Activated CD4-positive, alpha-beta T cell treated with anti-CD3 and anti-CD28 coated beads for 1 hour (primary cell): ENCODE results near the gene NMT1.

ENCODE experiments used
- DNase-seq: peaks from one replicate; pipeline ENCODE4 v3.0.0-alpha.2; 2020

Gene NMT1

GRCh38 chr17:45060797-45061605, at the start of gene NMT1:
Gene NMT1, plus strand, starts transcription at chr17:45061317. Its CDS starts 13 bp downstream, at chr17:45061330.
- peak; percentile 91 for DNase-seq

GRCh38 chr17:45011767-45012166, 49.4 kb upstream of the NMT1 start:
- no peak for DNase-seq

- no peak for DNase-seq
These were observed 47.8 kb upstream of the NMT1 start for GRCh38 chr17:45013021-45013997.

GRCh38 chr17:45016237-45016636, 44.9 kb upstream of the NMT1 start:
- DNase-seq = no peak

- DNase-seq = no peak
These were observed 44.3 kb upstream of the NMT1 start for GRCh38 chr17:45016823-45017222.

GRCh38 chr17:45018514-45018847, 42.6 kb upstream of the NMT1 start:
- DNase-seq = no peak

GRCh38 chr17:45018848-45019711, 42.0 kb upstream of the NMT1 start:
- peak; percentile 17 for DNase-seq

GRCh38 chr17:45020354-45021138, 40.6 kb upstream of the NMT1 start:
- no peak for DNase-seq

- DNase-seq = peak; percentile 52
These were observed 39.4 kb upstream of the NMT1 start for GRCh38 chr17:45021607-45022287.

GRCh38 chr17:45022288-45022648, 38.8 kb upstream of the NMT1 start:
- DNase-seq = no peak

GRCh38 chr17:45022655-45023339, 38.3 kb upstream of the NMT1 start:
- DNase-seq = no peak

- DNase-seq = no peak
These were observed 32.0 kb upstream of the NMT1 start for GRCh38 chr17:45029096-45029495.

- no peak for DNase-seq
These were observed 31.2 kb upstream of the NMT1 start for GRCh38 chr17:45029758-45030423.

GRCh38 chr17:45030733-45031132, 30.4 kb upstream of the NMT1 start:
- no peak for DNase-seq

GRCh38 chr17:45031231-45032173, 29.6 kb upstream of the NMT1 start:
- DNase-seq = no peak

- DNase-seq = no peak
These were observed 29.0 kb upstream of the NMT1 start for GRCh38 chr17:45032174-45032541.

GRCh38 chr17:45034599-45034998, 26.5 kb upstream of the NMT1 start:
- DNase-seq = no peak

GRCh38 chr17:45035848-45036247, 25.3 kb upstream of the NMT1 start:
- no peak for DNase-seq

- no peak for DNase-seq
These were observed 24.4 kb upstream of the NMT1 start for GRCh38 chr17:45036691-45037090.
